MM.1S (cell line): ENCODE measurements around the gene PTGES.

Source experiments
- DNase-seq: peaks from one replicate; pipeline ENCODE4 v3.0.0-alpha.2; 2015
- H2AFZ ChIP-seq: fragments of 300-600 bp; sonication (generic); 2 replicates; pipeline ENCODE4 v1.6.0; 2016; ENCODE audit warnings: antibody characterized with exemption, low read length
- H3F3A ChIP-seq: fragments of 300-600 bp; sonication (generic); 2 replicates; pipeline ENCODE4 v1.6.1; 2016; ENCODE audit warnings: mild to moderate bottlenecking, antibody characterized with exemption, low read length, moderate library complexity, mixed read lengths; ENCODE audit not compliant: insufficient read depth
- H3K27ac ChIP-seq: fragments of 300-600 bp; sonication (generic); 2 replicates; pipeline ENCODE4 v1.5.1; 2016; ENCODE audit warnings: mild to moderate bottlenecking, low read length
- H3K27me3 ChIP-seq: fragments of 300-600 bp; sonication (generic); replicated peaks from 2 replicates; pipeline ENCODE4 v1.6.0; 2016; ENCODE audit warnings: low read length; ENCODE audit not compliant: insufficient read depth
- H3K36me3 ChIP-seq: fragments of 300-600 bp; sonication (generic); replicated peaks from 2 replicates; pipeline ENCODE4 v1.6.1; 2016; ENCODE audit warnings: mild to moderate bottlenecking, low read length, mixed read lengths; ENCODE audit not compliant: insufficient read depth
- H3K4me1 ChIP-seq: fragments of 300-600 bp; sonication (generic); 2 replicates; pipeline ENCODE4 v1.6.1; 2016; ENCODE audit warnings: low read length, mixed read lengths
- H3K4me2 ChIP-seq: fragments of 300-600 bp; sonication (generic); 2 replicates; pipeline ENCODE4 v1.6.0; 2016; ENCODE audit warnings: low read depth, low read length
- H3K4me3 ChIP-seq: fragments of 300-600 bp; sonication (generic); 2 replicates; pipeline ENCODE4 v1.5.1; 2016; ENCODE audit warnings: low read length, mixed read lengths
- H3K79me2 ChIP-seq: fragments of 300-600 bp; sonication (generic); 2 replicates; pipeline ENCODE4 v1.6.1; 2016; ENCODE audit warnings: mixed run types, low read length, mixed read lengths
- H3K9ac ChIP-seq: fragments of 300-600 bp; sonication (generic); 2 replicates; pipeline ENCODE4 v1.6.1; 2016; ENCODE audit warnings: low read length, mixed read lengths
- H3K9me2 ChIP-seq: fragments of 300-600 bp; sonication (generic); replicated peaks from 2 replicates; pipeline ENCODE4 v1.6.1; 2016; ENCODE audit warnings: mild to moderate bottlenecking, low read length, mixed read lengths; ENCODE audit not compliant: insufficient read depth
- H3K9me3 ChIP-seq: fragments of 300-600 bp; sonication (generic); replicated peaks from 2 replicates; pipeline ENCODE4 v1.6.1; 2016; ENCODE audit warnings: mild to moderate bottlenecking, low read length, mixed read lengths; ENCODE audit not compliant: insufficient read depth
- H4K20me1 ChIP-seq: fragments of 300-600 bp; sonication (generic); 2 replicates; pipeline ENCODE4 v1.6.1; 2016; ENCODE audit warnings: mild to moderate bottlenecking, low read length, moderate library complexity, mixed read lengths; ENCODE audit not compliant: insufficient read depth
- CTCF ChIP-seq: fragments of 300-600 bp; sonication (generic); IDR thresholded peaks from 2 replicates; pipeline ENCODE4 v1.5.1; 2016; ENCODE audit warnings: antibody characterized with exemption, low read length, mixed read lengths
- EZH2 ChIP-seq: fragments of 300-600 bp; sonication (generic); optimal IDR thresholded peaks from 2 replicates; pipeline ENCODE3; 2017; ENCODE audit warnings: low read depth, mild to moderate bottlenecking, antibody characterized with exemption, low read length, mixed read lengths
- EZH2phosphoT487 ChIP-seq: fragments of 300-600 bp; sonication (generic); IDR thresholded peaks from 2 replicates; pipeline ENCODE4 v1.6.1; 2018; ENCODE audit warnings: antibody characterized with exemption, low read length

The PTGES gene

GRCh38 chr9:129783516-129784361 lies 30.9 kb upstream of the PTGES start:
- Histone ChIP-seq H3K9ac (no peak overlapping the region), H3K27ac (no peak overlapping the region), H3K4me2 (no peak overlapping the region), H3K36me3 (no peaks in the 10 kb centered on the region), H3K4me3 (no peak overlapping the region), H3F3A (no peaks in the 10 kb centered on the region), H4K20me1 (no peaks in the 10 kb centered on the region), H2AFZ (no peak overlapping the region), H3K27me3 (peaks cover 84% of the 10 kb centered on the region), H3K9me2 (no peaks in the 10 kb centered on the region), H3K4me1 (no peaks in the 10 kb centered on the region), H3K9me3 (no peaks in the 10 kb centered on the region), H3K79me2 (no peaks in the 10 kb centered on the region)
- DNase-seq: peak; percentile 61
- TF ChIP-seq EZH2phosphoT487 (no peak), CTCF (peak; percentile 85)

GRCh38 chr9:129781981-129782380 lies 29.1 kb upstream of the PTGES start:
- Histone ChIP-seq H3K4me2 (no peak overlapping the region), H2AFZ (no peak overlapping the region), H3K36me3 (no peaks in the 10 kb centered on the region), H3K9me2 (no peaks in the 10 kb centered on the region), H3K27me3 (peaks cover 80% of the 10 kb centered on the region), H3K79me2 (no peaks in the 10 kb centered on the region), H3F3A (no peaks in the 10 kb centered on the region), H3K4me1 (no peaks in the 10 kb centered on the region), H3K4me3 (no peak overlapping the region), H4K20me1 (no peaks in the 10 kb centered on the region), H3K9me3 (no peaks in the 10 kb centered on the region), H3K9ac (no peak overlapping the region), H3K27ac (no peak overlapping the region)
- no peak for DNase-seq
- TF ChIP-seq EZH2phosphoT487 (no peak), EZH2 (no peak), CTCF (no peak)

GRCh38 chr9:129781131-129781530 lies 28.3 kb upstream of the PTGES start:
- H3K4me2 ChIP-seq: no peak overlapping the region
- H3K27me3 ChIP-seq: peaks cover 80% of the 10 kb centered on the region
- no peaks in the 10 kb centered on the region for H3K9me3 ChIP-seq
- H2AFZ ChIP-seq: no peak overlapping the region
- no peaks in the 10 kb centered on the region for H3F3A ChIP-seq
- no peaks in the 10 kb centered on the region for H4K20me1 ChIP-seq
- H3K9ac ChIP-seq: no peak overlapping the region
- no peak for DNase-seq
- no peaks in the 10 kb centered on the region for H3K4me1 ChIP-seq
- H3K79me2 ChIP-seq: no peaks in the 10 kb centered on the region
- H3K27ac ChIP-seq: no peak overlapping the region
- no peak for TF ChIP-seq EZH2
- no peak for TF ChIP-seq CTCF
- TF ChIP-seq EZH2phosphoT487: no peak
- no peaks in the 10 kb centered on the region for H3K36me3 ChIP-seq
- no peak overlapping the region for H3K4me3 ChIP-seq
- H3K9me2 ChIP-seq: no peaks in the 10 kb centered on the region
